Fibroblast of mammary gland (primary cell): ENCODE measurements around the gene TIGD6.
"Not testable (repeated sequence)": the region's sequence is repeated elsewhere in the genome, so short reads cannot be mapped to it uniquely, and the experiment has no call there.

Experiments used
- DNase-seq: peaks from one replicate; pipeline ENCODE4 v3.0.0-alpha.2; 2010; ENCODE audit warnings: low read depth
- H3K4me3 ChIP-seq: 2 replicates; pipeline ENCODE4 v1.5.1; 2011; ENCODE audit warnings: low read depth, mild to moderate bottlenecking, low read length, moderate library complexity; ENCODE audit not compliant: control insufficient read depth
- CTCF ChIP-seq: conservative IDR thresholded peaks from 2 replicates; pipeline ENCODE4 v1.5.1; 2011; ENCODE audit warnings: low read depth, low read length, inconsistent platforms; ENCODE audit not compliant: control insufficient read depth, insufficient read depth

The TIGD6 gene

GRCh38 chr5:149944666-149945065 lies 55.8 kb downstream of the TIGD6 start, which contains the start of gene PDE6A:
TSS of gene PDE6A (minus strand) at chr5:149944793. CDS start at chr5:149944673, 120 bp downstream.
- no peak for DNase-seq
- no peak within 1 kb of the TSS for H3K4me3 ChIP-seq
- TF ChIP-seq CTCF = no peak

- DNase-seq, H3K4me3 ChIP-seq: not testable (repeated sequence)
Observed at GRCh38 chr5:149943177-149943949, 57.1 kb downstream of the TIGD6 start.
